NCI-H82 treated with DMSO at 0.1 percent for 48 hours (cell line): ENCODE data around the gene GRID2.

Source experiments
- DNase-seq: peaks from one replicate; lab custom pipeline; 2025; ENCODE audit not compliant: unreplicated experiment; lab: John Stamatoyannopoulos, UW

GRID2 gene

DNA sequence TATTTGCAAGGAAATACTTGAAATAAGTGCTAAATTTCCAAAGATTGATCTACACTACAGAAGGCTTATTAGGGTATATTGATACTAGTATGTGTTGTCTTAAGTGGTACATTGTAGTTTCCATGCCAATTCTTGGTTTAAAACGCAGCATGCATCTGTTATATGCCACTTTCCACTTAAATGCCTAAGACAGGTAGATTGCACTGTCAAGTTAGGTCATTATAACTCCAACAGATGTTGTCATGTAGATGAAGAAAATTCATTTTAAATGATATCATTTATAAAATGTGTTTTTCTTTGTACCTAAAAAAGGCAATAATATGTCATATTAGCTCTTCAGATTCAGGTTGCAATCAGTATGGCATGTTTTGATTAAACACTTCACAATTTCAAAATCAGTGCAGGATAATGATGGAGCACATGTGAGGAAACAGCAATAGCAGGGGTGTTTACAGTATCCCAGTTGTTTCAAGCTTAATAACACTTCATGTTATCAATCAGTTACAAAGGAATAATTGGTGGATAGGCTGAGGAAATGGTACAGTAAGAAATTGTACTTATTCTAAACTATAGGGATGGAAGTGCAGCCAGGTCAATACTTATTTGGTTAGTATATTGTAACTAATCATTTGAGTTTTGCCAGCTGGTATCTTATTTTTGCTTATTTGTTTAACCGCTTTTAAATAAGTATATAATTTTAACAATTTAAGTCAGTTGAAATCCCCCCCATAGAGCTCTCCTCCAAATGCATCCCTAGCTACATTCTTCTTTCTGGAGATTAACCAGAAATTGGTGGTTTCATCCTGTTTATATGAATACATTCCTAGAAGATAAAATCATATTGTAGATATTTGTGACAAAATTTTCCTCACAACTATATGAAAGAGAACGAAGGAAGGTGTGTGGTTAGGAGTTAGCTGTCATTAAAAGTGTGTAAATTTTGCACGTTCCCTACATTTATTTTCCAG lies 1070.4 kb downstream of the GRID2 start:
- DNase-seq, result no peak

DNA sequence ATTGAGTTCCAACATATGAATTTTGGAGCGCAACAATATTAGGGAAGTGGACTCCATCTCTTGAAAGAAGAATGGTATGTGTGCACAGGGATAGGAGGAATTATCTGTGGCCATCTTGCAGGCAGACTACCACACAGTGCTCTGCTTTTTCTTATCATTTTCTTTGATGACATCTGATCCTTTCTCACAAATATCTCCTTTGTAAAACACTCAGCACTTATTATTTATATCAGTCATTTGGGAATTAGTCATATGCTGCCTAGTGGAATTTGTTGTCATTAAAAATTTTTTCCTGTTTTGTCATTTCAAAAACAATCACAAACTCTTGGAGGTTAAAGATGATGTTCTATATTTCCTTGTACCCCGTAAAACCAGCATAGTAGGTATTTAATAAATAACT lies 1080.5 kb downstream of the GRID2 start:
- no peak for DNase-seq

DNA sequence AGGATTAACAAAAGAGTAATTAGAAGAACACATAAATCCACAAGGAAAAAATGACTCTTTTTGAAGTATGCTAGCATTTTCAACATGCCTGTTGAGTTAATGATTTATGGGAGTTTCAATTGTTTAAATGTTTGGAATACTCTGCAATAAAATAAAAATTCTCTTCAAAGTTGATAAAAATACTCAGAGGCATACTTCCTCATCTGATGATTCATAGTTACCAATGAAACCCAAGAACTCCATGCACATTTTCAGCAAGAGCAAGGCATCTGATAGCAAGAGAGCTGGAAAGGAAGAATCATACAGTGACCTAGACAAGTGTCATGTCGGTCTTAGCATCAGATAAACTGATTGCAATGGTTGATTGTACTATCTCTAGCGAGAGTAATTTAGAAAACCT lies 1081.1 kb downstream of the GRID2 start:
- no peak for DNase-seq

DNA sequence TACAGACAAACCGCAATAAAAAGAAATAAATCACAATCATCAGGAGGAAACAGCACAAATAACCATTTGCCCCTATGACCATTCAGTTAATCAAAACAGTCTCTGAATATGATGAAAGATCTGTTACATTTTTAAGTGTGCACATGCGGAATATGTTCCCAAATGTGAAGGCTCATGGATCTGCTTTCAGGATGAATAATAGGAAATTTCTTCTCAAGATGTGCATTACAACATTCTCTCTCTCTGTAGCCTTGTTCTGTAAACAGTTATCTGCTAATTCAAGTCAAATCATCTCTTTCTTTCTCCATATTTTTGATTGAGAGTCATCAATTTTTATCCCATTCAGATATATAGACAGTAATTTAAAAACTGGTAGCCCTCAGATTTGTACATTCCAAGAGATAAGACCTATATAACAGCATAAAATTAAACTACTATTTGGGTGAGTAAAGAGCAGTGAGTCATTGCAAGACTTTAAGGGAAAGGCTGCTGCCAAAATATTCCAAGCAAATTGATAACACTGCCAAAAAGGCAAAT lies 1090.8 kb downstream of the GRID2 start:
- DNase-seq, result no peak

DNA sequence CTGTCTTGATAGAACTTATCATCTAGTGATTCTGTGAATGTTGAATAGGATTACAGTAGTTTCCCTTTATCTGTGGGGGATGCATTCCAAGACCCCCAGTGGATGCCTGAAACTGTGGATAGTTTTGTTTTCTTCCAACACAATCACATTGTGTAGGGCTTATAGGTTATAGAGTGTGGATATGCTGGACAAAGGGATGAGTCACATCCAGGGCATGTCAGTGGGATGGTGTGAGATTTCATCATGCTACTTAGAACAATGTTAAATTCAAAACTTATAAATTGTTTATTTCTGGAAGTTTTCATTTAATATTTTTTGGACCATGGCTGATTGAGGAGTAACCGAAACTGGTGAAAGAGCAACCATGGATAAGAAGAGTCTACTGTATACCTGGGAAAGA lies 1092.5 kb downstream of the GRID2 start:
- no peak for DNase-seq

DNA sequence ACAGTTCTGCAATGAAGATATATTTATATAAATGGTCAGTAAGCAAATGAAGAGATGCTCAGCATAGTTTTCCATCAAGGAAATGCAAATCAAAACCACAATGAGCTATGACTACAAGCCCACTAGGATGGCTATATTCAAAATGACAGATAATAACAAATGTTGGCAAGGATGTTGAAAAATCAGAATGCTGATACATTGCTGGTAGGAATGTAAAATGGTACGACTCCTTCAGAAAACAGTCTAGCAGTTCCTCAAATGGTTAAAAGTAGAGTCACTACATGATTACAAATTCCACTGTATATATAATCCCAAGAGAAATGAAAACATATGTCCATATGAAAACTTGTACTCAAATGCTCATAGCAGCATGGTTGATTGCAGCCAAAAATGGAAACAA lies 1099.8 kb downstream of the GRID2 start:
- DNase-seq, result no peak

DNA sequence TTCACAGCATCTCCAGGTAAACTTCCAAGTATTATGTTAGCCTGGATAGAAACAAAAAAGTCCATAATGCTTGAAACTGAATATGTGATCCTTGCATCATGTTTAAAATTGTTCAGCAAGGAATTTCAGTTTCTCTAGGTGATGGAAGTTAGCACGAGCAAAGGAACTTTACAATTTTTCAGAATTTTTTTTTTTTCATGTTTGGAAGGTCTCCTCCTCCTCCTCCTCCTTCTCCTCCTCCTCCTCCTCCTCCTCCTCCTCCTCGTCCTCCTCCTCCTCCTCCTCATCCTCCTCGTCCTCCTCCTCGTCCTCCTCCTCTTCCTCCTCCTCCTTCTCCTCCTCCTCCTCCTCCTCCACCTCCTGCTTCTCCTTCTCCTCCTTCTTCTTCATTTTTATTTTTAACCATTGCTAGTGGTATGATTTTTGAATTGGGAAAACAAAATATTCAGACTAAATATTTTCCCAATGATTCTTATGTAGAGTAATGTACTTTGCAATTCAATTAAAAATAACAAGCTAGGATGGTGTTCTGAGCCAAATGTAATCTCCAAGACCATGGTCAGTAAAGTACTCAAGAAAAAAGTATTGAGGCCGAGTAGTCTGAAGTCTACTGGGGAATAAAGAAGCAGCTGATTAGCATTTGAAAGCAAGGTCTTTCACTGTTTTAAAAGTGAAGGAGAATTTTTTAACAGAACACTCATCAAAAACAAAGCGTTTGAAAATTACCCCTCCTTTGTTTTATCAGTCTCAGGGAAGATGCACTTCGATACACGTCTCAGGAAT lies 1103.9 kb downstream of the GRID2 start:
- DNase-seq, result no peak

DNA sequence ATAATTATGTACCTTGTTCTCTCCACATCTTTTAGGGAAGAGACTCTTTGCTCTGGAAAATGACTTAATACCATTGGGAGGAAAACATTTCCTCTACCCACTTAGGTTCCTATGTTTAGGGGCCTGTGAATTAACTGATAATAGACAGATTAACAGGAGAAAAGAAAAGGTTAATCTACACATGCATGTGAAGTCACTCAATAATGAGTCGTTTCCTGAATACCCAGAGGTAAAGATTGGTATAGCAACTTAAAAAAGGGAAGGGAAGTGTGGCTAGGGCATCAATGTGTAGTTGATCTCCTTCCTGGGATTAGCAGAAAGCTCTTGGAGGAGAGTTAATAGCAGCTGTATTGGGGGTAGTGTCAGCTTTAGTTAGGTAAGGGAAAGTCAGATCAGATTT lies 1105.3 kb downstream of the GRID2 start:
- no peak for DNase-seq

DNA sequence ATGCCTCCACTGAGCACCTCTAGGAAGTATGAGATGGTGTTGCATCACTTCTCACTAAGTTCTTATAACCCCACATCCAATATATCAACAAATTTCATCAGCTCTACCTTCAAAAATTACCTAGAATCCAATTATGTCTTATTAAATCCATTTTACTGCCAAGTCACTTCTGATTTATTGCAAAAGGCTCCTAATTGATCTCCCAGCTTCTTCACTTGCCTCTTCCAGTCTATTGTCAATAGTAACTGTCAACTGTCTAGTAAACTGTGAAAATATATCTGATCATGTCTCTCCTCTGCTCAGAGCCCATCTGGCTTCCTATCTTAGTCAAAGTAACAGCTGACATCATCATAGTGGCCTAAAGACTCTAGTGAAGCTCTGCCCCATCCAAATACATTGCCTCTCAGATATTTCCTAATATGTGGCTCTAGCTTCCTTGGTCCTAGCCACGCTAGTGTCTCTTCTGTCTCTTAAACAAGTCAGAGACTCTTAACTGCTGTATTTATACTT lies 1110.3 kb downstream of the GRID2 start:
- DNase-seq, result peak; percentile 92

DNA sequence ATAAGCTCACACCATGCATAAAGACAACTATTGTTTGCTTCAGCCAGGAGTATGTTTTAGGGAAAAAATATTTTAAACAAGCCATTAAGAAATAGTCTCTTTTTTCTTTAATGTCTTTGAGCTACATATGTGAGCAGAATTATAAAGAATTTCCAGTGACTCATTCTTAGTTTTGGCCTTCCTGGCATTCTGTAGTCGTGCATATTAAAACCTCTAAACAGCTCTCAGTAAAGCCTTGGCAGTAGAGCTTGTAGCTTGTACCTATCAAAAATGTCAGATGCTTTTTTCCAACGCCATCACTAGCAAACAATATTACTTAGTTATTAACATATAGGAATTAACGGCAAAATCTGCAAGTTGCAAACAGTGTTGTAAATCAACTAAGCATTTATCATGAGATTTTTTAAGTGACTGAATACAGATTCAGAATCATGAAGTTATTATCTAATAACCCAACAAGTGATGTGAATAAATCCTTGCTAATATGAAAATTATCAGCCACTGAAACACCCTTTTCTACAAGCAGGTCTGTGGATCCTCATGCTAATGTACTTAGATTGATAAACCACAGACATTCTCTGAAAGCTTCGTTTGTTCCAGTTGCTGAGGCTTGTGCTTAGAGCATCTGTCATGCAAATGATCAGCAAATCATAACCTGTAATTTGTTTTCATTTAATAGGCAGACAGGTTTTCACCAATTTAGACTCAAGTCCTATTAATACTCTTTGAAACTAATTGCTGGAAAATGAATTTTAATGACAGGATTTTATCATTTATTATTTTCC lies 1112.8 kb downstream of the GRID2 start:
- peak; percentile 53 for DNase-seq

DNA sequence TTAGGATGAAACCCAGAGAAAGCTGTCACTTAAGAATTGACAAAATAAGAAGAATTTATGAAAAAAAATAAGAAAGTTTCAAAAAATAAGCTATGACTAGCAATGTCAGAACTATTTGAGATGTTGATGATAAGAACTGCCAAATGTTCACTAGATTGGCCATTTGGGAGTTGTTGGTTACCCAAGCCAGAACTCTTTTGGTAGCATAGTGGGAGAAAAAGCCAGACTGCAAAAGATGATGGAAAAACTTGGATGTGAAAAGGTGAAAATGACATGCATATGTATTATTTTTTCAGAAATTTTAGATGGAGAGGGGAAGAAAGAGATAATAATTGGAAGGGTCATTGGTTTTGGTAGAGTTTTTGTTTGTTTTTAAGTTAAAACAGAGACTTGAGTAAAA lies 1127.6 kb downstream of the GRID2 start:
- no peak for DNase-seq

DNA sequence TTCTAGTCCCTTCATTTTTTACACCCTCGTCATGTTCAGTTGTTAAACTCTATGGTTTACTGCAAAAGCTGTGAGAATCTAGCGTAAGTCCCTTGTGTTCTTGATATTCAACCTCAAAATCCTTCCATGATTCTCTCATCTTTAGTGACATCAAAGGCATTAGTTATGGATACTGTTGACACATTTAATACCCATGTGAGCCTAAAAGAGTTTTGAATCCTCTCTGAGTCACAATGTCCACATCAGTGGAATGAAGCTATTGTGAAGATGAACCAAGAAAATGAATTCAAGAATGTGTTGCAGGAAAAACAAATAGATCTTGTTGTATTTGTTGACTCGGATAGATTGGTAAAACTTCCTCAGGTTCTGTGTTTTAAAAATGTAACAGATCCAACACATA lies 1130.1 kb downstream of the GRID2 start:
- no peak for DNase-seq

DNA sequence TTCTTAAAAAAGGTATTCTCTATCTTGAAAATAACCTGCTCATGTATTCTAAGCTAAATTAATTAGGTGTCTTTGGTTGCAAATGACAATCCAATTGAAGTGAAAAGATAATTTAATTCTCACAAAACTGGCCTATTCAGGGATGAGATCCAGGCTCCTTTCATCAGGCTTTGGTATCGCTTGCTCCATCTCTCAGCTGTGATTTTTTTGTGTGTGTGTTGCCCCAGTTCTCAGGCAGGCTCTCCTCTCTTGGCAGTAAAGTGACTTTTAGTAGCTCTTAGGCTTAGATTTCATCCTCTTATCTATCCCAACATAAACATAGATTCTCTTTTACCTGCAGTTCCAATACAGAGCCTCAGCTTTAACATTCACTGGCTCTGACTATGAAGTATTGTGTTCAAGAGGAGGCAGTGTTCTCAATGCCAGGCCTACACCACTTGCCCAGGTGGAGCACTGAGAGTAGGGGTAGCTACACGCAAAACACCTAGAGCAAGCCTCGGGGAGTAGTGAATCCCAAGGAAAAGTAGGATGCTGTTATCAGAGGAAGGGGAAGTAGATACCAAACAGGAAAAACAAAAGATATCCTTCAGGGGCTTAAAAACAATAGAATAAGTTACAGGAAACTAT lies 1132.3 kb downstream of the GRID2 start:
- no peak for DNase-seq

DNA sequence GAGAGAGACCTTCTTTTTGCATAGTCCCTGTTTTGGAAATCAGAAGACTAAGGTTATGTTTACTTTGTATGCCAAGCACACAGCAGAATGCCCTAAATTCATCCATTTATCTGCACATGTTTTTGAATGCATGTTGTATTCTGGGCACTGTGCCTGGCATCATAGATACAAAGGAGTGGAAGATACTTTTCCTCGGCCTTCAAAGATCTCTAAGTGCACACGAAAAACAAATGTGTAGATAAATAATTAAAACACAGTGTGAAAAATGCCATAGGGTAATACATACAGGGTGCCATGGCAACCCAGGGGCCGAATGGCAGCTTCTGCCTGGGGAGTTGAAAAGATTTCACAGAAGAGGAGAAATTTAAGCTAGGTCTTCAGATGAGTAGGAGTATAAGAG lies 1134.2 kb downstream of the GRID2 start:
- no peak for DNase-seq

DNA sequence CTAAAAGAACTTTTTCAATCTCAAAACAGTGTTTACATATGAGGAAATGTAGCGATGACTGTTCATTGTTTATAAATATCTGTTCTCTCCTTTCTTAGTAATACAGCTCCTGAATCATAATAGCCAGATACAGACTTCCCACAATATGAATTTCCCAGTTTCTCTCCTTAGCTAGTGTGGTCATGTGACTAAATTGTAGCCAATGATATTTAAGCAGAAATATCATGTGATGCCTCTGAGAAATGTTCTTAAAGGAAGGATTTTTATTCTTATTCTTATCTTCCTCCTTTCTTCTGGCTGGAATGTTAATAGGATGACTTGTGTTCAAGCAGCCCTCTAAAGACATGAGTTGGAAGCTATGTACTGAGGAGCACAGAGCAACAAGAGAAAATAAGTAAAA lies 1141.1 kb downstream of the GRID2 start:
- no peak for DNase-seq

DNA sequence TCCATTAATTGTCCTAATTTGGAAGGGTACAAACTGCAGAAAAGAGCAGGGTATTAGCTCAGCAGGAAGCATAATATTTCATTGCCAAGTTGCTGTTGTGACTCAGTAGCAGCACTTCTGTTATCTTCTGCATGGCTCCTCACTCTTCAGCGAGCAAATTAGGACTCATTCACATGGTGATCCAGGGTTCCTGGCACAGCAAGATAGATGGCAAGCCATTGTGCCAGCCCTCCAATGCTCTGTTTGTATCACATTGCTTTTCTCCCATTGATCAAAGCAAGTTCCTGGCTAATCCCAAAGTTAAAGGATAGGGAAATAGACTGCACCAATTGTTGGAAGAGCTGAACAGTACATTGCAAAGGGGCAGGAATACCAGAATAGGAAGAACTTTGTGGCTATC lies 1142.3 kb downstream of the GRID2 start:
- no peak for DNase-seq

DNA sequence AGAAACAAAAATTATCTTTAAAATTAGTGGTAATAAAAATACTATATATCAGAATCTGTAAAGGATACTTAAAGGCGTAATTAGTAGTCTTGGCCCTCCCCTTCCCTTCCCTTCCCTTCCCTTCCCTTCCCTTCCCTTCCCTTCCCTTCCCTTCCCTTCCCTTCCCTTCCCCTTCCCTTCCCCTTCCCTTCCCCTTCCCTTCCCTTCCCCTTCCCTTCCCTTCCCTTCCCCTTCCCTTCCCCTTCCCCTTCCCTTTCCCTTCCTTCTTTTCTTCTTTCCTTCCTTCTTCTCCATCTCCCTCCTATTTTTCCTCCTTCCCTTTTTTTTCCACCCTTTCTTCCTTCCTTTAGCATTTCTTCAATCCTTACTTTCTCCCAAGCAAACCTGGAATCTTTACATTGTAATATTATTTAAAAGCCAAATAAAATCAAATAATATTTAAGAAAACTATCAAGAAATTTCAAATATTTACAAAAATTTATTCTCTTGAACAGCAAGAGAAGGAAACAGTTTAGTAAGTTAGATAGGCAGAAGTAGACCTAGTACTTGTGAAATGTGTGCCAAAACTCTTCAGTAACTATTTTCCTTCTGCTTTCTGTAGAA lies 1145.0 kb downstream of the GRID2 start:
- no peak for DNase-seq

DNA sequence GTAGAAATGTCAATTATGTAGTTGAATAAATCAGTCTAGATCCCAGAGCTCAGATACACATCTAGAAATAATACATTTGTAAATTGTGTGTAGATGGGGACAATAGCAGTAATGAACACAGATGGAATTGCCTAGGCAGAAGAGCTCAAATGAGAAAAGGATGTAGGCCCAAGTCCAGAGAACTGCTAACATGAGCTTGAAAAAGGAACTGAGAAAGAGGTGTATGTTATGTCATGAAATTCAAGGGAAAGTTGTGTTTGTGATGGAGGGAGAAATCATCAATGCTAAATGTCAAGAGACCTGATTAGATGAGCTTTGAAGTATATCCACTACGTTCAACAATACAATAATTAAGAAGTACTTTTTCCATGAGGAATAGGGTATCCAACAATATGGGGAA lies 1148.2 kb downstream of the GRID2 start:
- no peak for DNase-seq

DNA sequence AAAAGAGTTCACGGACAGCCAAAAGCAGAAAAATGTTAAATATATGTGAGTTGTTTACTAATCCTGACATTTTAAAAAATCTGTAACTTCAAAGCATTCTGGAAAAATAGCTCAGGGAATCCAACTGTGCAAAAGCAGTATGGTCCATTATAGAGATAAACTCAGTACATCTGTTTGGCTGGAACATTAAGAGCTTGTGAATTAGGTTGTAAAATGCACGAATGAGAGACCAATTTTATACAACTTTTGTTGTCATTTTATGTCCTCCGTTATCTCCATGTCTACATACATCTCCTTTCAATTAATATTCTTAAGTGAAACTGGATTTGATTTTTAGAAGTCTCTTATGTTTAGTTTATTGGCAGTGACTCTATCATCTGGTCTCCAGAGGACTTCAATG lies 1157.8 kb downstream of the GRID2 start:
- no peak for DNase-seq

DNA sequence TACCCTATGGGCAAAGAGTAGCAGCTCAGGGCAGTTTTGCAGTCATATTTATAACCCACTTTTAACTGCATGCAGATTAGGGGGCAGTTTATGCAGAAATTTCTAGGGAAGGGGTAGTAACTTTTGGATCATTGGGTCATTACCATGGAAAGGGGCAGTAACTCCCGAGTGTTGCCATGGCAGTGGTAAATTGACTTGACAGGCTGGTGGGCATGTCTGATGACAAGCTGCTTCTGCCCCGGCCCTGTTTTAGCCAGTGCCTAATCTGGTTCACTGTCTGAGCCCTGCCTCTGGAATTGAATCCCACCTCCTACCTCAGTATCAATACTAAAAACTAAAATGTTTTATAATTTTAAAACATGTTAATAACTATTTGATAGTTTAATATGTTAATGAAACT lies 1162.7 kb downstream of the GRID2 start:
- no peak for DNase-seq
